Ovary (tissue), 9 donors: ENCODE results near the gene NDST3. TPM values are rescaled to one million over a fixed set of nuclear protein-coding genes. Genes with fewer than 3 reads are reported as not detected.

Experiments
- DNase-seq, 5 donors: peaks; one replicate each; pipeline ENCODE4 v3.0.0-alpha.2; 2019 to 2020
- H3K27ac ChIP-seq, 2 donors: fragments of 200-600 bp; one replicate each; pipeline versions ENCODE4 v1.5.1 to v1.8.0; 2019 to 2022
- H3K27me3 ChIP-seq: fragments of 200-600 bp; one replicate; pipeline ENCODE4 v1.8.0; 2022
- H3K36me3 ChIP-seq: fragments of 200-600 bp; sonication (generic); one replicate; pipeline ENCODE4 v1.5.1; 2019
- H3K4me1 ChIP-seq: one replicate; pipeline ENCODE4 v1.8.1; 2013; ENCODE audit warnings: mild to moderate bottlenecking, moderate library complexity; ENCODE audit not compliant: insufficient read depth
- H3K4me3 ChIP-seq: fragments of 200-600 bp; sonication (generic); one replicate; pipeline ENCODE4 v1.5.1; 2017
- H3K9me3 ChIP-seq, 2 donors: fragments of 200-600 bp in 1 of 2; sonication (generic) in 1 of 2; one replicate each; pipeline versions ENCODE4 v1.5.1 to v1.8.1; 2013 to 2019; ENCODE audit warnings: mild to moderate bottlenecking in 1 of 2, moderate library complexity in 1 of 2
- CTCF ChIP-seq, 3 donors: fragments of 450-650 bp in 2 of 3; fragments of 200-600 bp in 1 of 3; IDR thresholded peaks; one replicate each; pipeline versions ENCODE4 v1.5.1 to v1.8.0; 2016 to 2022; ENCODE audit warnings: antibody characterized with exemption in 3 of 3, mild to moderate bottlenecking in 1 of 3
- EP300 ChIP-seq: sonication (generic); formaldehyde crosslinking; IDR thresholded peaks from one replicate; pipeline ENCODE4 v1.6.1; 2017; ENCODE audit warnings: antibody characterized with exemption
- POLR2A ChIP-seq: fragments of 450-650 bp; IDR thresholded peaks from one replicate; pipeline ENCODE4 v1.6.1; 2017; ENCODE audit warnings: antibody characterized with exemption, mild to moderate bottlenecking, moderate library complexity
- WGBS, 3 donors: extraction: QIAGEN DNeasy Blood & Tissue Kit in 1 of 3; methylation state at CpG; one replicate each; pipeline versions ENCODE4 v1.1.5 to v1.1.7; 2013 to 2017; 5-methylcytosine and 5-hydroxymethylcytosine counted together
- intact Hi-C, 4 donors: fragments of 100-400 bp; cut with DNase I; formaldehyde crosslinking; loops; one replicate each; pipeline versions ENCODE4 v1.11.0 to v1.15.1; 2022 to 2023
- polyA plus RNA-seq, 2 donors: library from polyadenylated mRNA; stranded (reverse); fragments of 200-250 nt in 1 of 2; fragments of 350-450 nt in 1 of 2; fragmentation: Illumina TruSeq in 1 of 2; extraction: RNeasy Lipid Tissue Mini Kit (QIAGEN cat#74804) in 1 of 2; gene quantifications; one replicate each; pipeline ENCODE4 v1.2.3, GENCODE V29; 2013 to 2014
- total RNA-seq, 7 donors: library from RNA; depleted of rRNA in 2 of 7; stranded (reverse); fragments of >200 nt in 2 of 7; fragmentation: NEBNext Ultra II Directional in 3 of 7; extraction: Animal tissue kit (Norgen Biotek cat#: 25700) in 3 of 7; gene quantifications; one replicate each; pipeline versions ENCODE4 v1.1.0 to v1.2.4, GENCODE V29; 2016 to 2023
- donor health status: DM: no; HTN: no; CAD: no; lungs with moderate emphysema.
- donor health status: DM: no; HTN: no; CAD: no.
- donor health status: Bipolar disorder and iron deficiency.
- donor health status: DM: yes; HTN: yes; CAD: no.
- donor health status: DM: no; HTN: no; CAD: no.
- donor health status: DM: yes; HTN: yes; CAD: no.

Gene NDST3
- total and polyA plus RNA-seq, 9 donors = 0.02 to 2.4 (median 0.07) TPM; not detected in 2

GRCh38 chr4:118280501-118281218 lies 246.4 kb downstream of the NDST3 start:
- no peaks in the 10 kb centered on the region for H3K9me3 ChIP-seq
- no peaks in the 10 kb centered on the region for H3K27me3 ChIP-seq
- peaks cover 3% of the 10 kb centered on the region for H3K4me1 ChIP-seq
- no peak overlapping the region for H3K27ac ChIP-seq
- peak in 3 of 5 donors; percentile 26 to 49 (median 27) for DNase-seq
- H3K36me3 ChIP-seq = no peaks in the 10 kb centered on the region
- 8 to 14% (median 13%) methylated on average over 2 of the region's 2 CpGs for WGBS, 3 donors
- no peak overlapping the region for H3K4me3 ChIP-seq
- intact Hi-C loops = no loop called here
- peak in 1 of 3 donors; percentile 27 for TF ChIP-seq CTCF (IDR thresholded peaks at IDR 0.05)
- TF ChIP-seq EP300 = no peak

- H3K9me3 ChIP-seq = no peaks in the 10 kb centered on the region
- WGBS, 3 donors = 17 to 31% (median 28%) methylated on average over 9 of the region's 9 CpGs
- no peak overlapping the region for H3K4me3 ChIP-seq
- intact Hi-C loops = no loop called here
- TF ChIP-seq POLR2A (no peak), CTCF (IDR thresholded peaks at IDR 0.05) (no peak), EP300 (no peak)
- H3K27me3 ChIP-seq = no peaks in the 10 kb centered on the region
- H3K36me3 ChIP-seq = no peaks in the 10 kb centered on the region
- H3K27ac ChIP-seq = no peak overlapping the region
- DNase-seq = peak; percentile 31 to 60 (median 44)
- H3K4me1 ChIP-seq = peaks cover 3% of the 10 kb centered on the region
These were observed 247.5 kb downstream of the NDST3 start for GRCh38 chr4:118281611-118282442.

- Histone ChIP-seq H3K9me3 (no peaks in the 10 kb centered on the region), H3K27ac (no peak overlapping the region), H3K4me1 (peaks cover 3% of the 10 kb centered on the region), H3K27me3 (no peaks in the 10 kb centered on the region), H3K36me3 (no peaks in the 10 kb centered on the region), H3K4me3 (no peak overlapping the region)
- intact Hi-C loops = no loop called here
- TF ChIP-seq POLR2A (no peak), CTCF (IDR thresholded peaks at IDR 0.05) (no peak), EP300 (no peak)
- WGBS, 3 donors = 47 to 59% (median 52%) methylated on average over 4 of the region's 4 CpGs
- DNase-seq = no peak
These were observed 248.4 kb downstream of the NDST3 start for GRCh38 chr4:118282692-118283091.

GRCh38 chr4:118284169-118284568 lies 249.9 kb downstream of the NDST3 start:
- Histone ChIP-seq H3K4me1 (peaks cover 3% of the 10 kb centered on the region), H3K27me3 (no peaks in the 10 kb centered on the region), H3K27ac (no peak overlapping the region), H3K4me3 (no peak overlapping the region), H3K9me3 (no peaks in the 10 kb centered on the region), H3K36me3 (no peaks in the 10 kb centered on the region)
- 78 to 86% (median 79%) methylated on average over 3 of the region's 3 CpGs for WGBS, 3 donors
- intact Hi-C loops = no loop called here
- TF ChIP-seq POLR2A (no peak), CTCF (IDR thresholded peaks at IDR 0.05) (no peak), EP300 (no peak)
- no peak for DNase-seq
